HCT116 (cell line): ENCODE data around the gene SMIM20. TPM values are rescaled to one million over a fixed set of nuclear protein-coding genes. Genes with fewer than 3 reads are reported as not detected.

Experiments used
- ATAC-seq: fragments of 200-7000 bp; cut with Tn5 transposase; 2 replicates; pipeline ENCODE4 v1.9.1; 2020; ENCODE audit warnings: mild to moderate bottlenecking, moderate library complexity
- BruUV-seq: library from RNA; stranded (reverse); fragments of 400-500 nt; replicated peaks from 2 replicates; lab custom pipeline; 2021; lab: Mats Ljungman, UMichigan
- CTCF ChIA-PET: fragments of 300-600 bp; sonication (Branson Sonifier 250); formaldehyde crosslinking; loops from one replicate; lab custom pipeline; 2021; ENCODE audit warnings: antibody characterized with exemption; lab: Charles Lee
- POLR2A ChIA-PET: fragments of 300-600, 350-600 bp; sonication (Branson Sonifier 250); formaldehyde crosslinking; loops from one replicate; lab custom pipeline; 2021; ENCODE audit warnings: antibody characterized with exemption; lab: Charles Lee
- RAD21 ChIA-PET, 2 experiments: fragments of 300-600 bp; sonication (Branson Sonifier 250); formaldehyde crosslinking; loops; one replicate each; lab custom pipeline; 2023; ENCODE audit warnings: low total read pairs in 2 of 2; ENCODE audit not compliant: uncharacterized antibody in 2 of 2, unreplicated experiment in 2 of 2, low non-redundant PET in 1 of 2; lab: Charles Lee
- DNase-seq: peaks from one replicate; pipeline ENCODE4 v3.0.0-alpha.2; 2010; ENCODE audit warnings: low read depth, low spot score
- H2AFZ ChIP-seq: fragments of 200-600 bp; shearing (Covaris generic), sonication (generic); 2 replicates; pipeline ENCODE4 v1.6.1; 2017; ENCODE audit warnings: low read depth, mixed run types, mixed read lengths, antibody characterized with exemption, low read length; ENCODE audit not compliant: poor library complexity, severe bottlenecking
- H3K27ac ChIP-seq: 2 replicates; pipeline ENCODE4 v1.5.1; 2012; ENCODE audit warnings: low read depth, low read length
- H3K27me3 ChIP-seq: fragments of 200-600 bp; sonication (generic); 2 replicates; pipeline ENCODE4 v1.6.1; 2016; ENCODE audit warnings: mixed run types, low read length, mixed read lengths; ENCODE audit not compliant: insufficient read depth
- H3K36me3 ChIP-seq, 2 experiments: fragments of 200-500 bp in 1 of 2; fragments of 200-600 bp in 1 of 2; sonication (Bioruptor generic) in 1 of 2; sonication (generic) in 1 of 2; 2 replicates each; pipeline versions ENCODE4 v1.5.1 to v1.6.1; 2014 to 2016; ENCODE audit warnings: low read length in 2 of 2, inconsistent platforms in 1 of 2, mixed read lengths in 1 of 2, mixed run types in 1 of 2; ENCODE audit not compliant: insufficient read depth in 2 of 2, control insufficient read depth in 1 of 2
- H3K4me1 ChIP-seq, 2 experiments: fragments of 200-600 bp in 1 of 2; sonication (generic) in 1 of 2; 2 replicates each; pipeline versions ENCODE4 v1.5.1 to v1.6.1; 2012 to 2017; ENCODE audit warnings: low read length in 2 of 2, inconsistent platforms in 1 of 2, mild to moderate bottlenecking in 1 of 2, mixed read lengths in 1 of 2, mixed run types in 1 of 2, moderate library complexity in 1 of 2; ENCODE audit not compliant: insufficient read depth in 2 of 2, control insufficient read depth in 1 of 2
- H3K4me2 ChIP-seq: fragments of 200-600 bp; sonication (generic); 2 replicates; pipeline ENCODE4 v1.6.1; 2017; ENCODE audit warnings: mixed run types, low read length, mixed read lengths
- H3K4me3 ChIP-seq, 2 experiments: fragments of 200-600 bp in 1 of 2; sonication (generic) in 1 of 2; replicated peaks in 1 of 2; 2 replicates each; pipeline ENCODE4 v1.5.1; 2011 to 2016; ENCODE audit warnings: low read length in 2 of 2, control low read depth in 1 of 2, low read depth in 1 of 2, mild to moderate bottlenecking in 1 of 2, mixed read lengths in 1 of 2, mixed run types in 1 of 2
- H3K79me2 ChIP-seq: fragments of 200-600 bp; sonication (generic); 2 replicates; pipeline ENCODE4 v1.6.1; 2017; ENCODE audit warnings: mild to moderate bottlenecking, mixed run types, low read length, moderate library complexity, mixed read lengths; ENCODE audit not compliant: insufficient read depth
- H3K9ac ChIP-seq: fragments of 200-600 bp; sonication (generic); 2 replicates; pipeline ENCODE4 v1.6.1; 2016; ENCODE audit warnings: low read length, mixed read lengths
- H3K9me2 ChIP-seq: fragments of 200-600 bp; sonication (generic), shearing (Covaris generic); 2 replicates; pipeline ENCODE4 v1.6.1; 2017; ENCODE audit warnings: mixed run types, mild to moderate bottlenecking, moderate library complexity; ENCODE audit not compliant: insufficient read depth
- H3K9me3 ChIP-seq, 2 experiments: fragments of 200-500 bp in 1 of 2; fragments of 200-600 bp in 1 of 2; sonication (Bioruptor generic) in 1 of 2; sonication (generic) in 1 of 2; 2 replicates each; pipeline ENCODE4 v1.6.1; 2014 to 2017; ENCODE audit warnings: low read length in 2 of 2, mixed read lengths in 2 of 2, inconsistent platforms in 1 of 2, low read depth in 1 of 2, mild to moderate bottlenecking in 1 of 2, mixed run types in 1 of 2, moderate library complexity in 1 of 2; ENCODE audit not compliant: control insufficient read depth in 1 of 2, insufficient read depth in 1 of 2
- H4K20me1 ChIP-seq: fragments of 200-600 bp; sonication (generic), shearing (Covaris generic); 2 replicates; pipeline ENCODE4 v1.6.1; 2017; ENCODE audit warnings: mixed run types, mild to moderate bottlenecking, moderate library complexity; ENCODE audit not compliant: insufficient read depth
- CBX3 ChIP-seq: IDR thresholded peaks from 2 replicates; pipeline ENCODE4 v1.6.1; 2012; ENCODE audit warnings: low read depth
- CEBPB ChIP-seq: IDR thresholded peaks from 2 replicates; pipeline ENCODE4 v1.6.1; 2012; ENCODE audit warnings: low read depth
- EGR1 ChIP-seq: IDR thresholded peaks from 2 replicates; pipeline ENCODE4 v1.6.1; 2012; ENCODE audit warnings: low read depth
- EZH2 ChIP-seq: fragments of 200-600 bp; sonication (generic); IDR thresholded peaks from 2 replicates; pipeline ENCODE4 v1.6.1; 2017; ENCODE audit warnings: antibody characterized with exemption, mixed run types
- MAX ChIP-seq: IDR thresholded peaks from 2 replicates; pipeline ENCODE4 v1.6.1; 2012
- RAD21 ChIP-seq: IDR thresholded peaks from 2 replicates; pipeline ENCODE4 v1.6.1; 2012; ENCODE audit warnings: low read depth, mild to moderate bottlenecking
- SP1 ChIP-seq: IDR thresholded peaks from 2 replicates; pipeline ENCODE4 v1.6.1; 2012; ENCODE audit warnings: low read depth
- SRF ChIP-seq: IDR thresholded peaks from 2 replicates; pipeline ENCODE4 v1.6.1; 2012; ENCODE audit warnings: low read depth
- YY1 ChIP-seq: IDR thresholded peaks from 2 replicates; pipeline ENCODE4 v1.6.1; 2011; ENCODE audit warnings: low read length, low read depth, moderate library complexity, mild to moderate bottlenecking; ENCODE audit not compliant: insufficient replicate concordance; ENCODE audit errors: extremely low read depth
- ZNF274 ChIP-seq: fragments of 200-500 bp; sonication (Bioruptor generic); IDR thresholded peaks from 2 replicates; pipeline ENCODE4 v1.6.1; 2014; ENCODE audit warnings: mild to moderate bottlenecking, low read depth, low read length, inconsistent platforms
- intact Hi-C: fragments of 100-400 bp; cut with micrococcal nuclease; formaldehyde crosslinking; loops from 2 replicates; pipeline ENCODE4 v1.10.0; 2022
- total RNA-seq: library from RNA; stranded (reverse); gene quantifications from one replicate; pipeline ENCODE4 v1.2.1, GENCODE V29; 2021; ENCODE audit not compliant: unreplicated experiment
- TF ChIP-seq, protein P1 (sequence below): IDR thresholded peaks from 2 replicates; pipeline ENCODE4 v1.6.1; 2012; ENCODE audit warnings: low read depth

The SMIM20 gene
- total RNA-seq, 1 experiment from 2014 or later, result 36.9 TPM

- POLR2A ChIA-PET, result no interaction called here
Observed at GRCh38 chr4:25867781-25868294, 46.2 kb upstream of the SMIM20 start.

GRCh38 chr4:25870081-25870480 lies 43.9 kb upstream of the SMIM20 start:
- intact Hi-C loops, result no loop called here
- no peaks in the 10 kb centered on the region for H4K20me1 ChIP-seq
- ChIA-PET RAD21 (no interaction called here), CTCF (no interaction called here), POLR2A (no interaction called here)
- H3K9ac ChIP-seq, result no peak overlapping the region
- H3K4me2 ChIP-seq, result no peak overlapping the region
- peaks cover 5 to 12% of the 10 kb centered on the region in 2 experiments for H3K4me1 ChIP-seq
- TF ChIP-seq YY1 (no peak), CBX3 (no peak), MAX (no peak)
- TF ChIP-seq, protein P1, sequence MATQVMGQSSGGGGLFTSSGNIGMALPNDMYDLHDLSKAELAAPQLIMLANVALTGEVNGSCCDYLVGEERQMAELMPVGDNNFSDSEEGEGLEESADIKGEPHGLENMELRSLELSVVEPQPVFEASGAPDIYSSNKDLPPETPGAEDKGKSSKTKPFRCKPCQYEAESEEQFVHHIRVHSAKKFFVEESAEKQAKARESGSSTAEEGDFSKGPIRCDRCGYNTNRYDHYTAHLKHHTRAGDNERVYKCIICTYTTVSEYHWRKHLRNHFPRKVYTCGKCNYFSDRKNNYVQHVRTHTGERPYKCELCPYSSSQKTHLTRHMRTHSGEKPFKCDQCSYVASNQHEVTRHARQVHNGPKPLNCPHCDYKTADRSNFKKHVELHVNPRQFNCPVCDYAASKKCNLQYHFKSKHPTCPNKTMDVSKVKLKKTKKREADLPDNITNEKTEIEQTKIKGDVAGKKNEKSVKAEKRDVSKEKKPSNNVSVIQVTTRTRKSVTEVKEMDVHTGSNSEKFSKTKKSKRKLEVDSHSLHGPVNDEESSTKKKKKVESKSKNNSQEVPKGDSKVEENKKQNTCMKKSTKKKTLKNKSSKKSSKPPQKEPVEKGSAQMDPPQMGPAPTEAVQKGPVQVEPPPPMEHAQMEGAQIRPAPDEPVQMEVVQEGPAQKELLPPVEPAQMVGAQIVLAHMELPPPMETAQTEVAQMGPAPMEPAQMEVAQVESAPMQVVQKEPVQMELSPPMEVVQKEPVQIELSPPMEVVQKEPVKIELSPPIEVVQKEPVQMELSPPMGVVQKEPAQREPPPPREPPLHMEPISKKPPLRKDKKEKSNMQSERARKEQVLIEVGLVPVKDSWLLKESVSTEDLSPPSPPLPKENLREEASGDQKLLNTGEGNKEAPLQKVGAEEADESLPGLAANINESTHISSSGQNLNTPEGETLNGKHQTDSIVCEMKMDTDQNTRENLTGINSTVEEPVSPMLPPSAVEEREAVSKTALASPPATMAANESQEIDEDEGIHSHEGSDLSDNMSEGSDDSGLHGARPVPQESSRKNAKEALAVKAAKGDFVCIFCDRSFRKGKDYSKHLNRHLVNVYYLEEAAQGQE, result no peak
- H3K4me3 ChIP-seq, result no peak overlapping the region
- H3K36me3 ChIP-seq, result no peaks in the 10 kb centered on the region
- H2AFZ ChIP-seq, result no peak overlapping the region
- DNase-seq (no peak), ATAC-seq (no peak)
- BruUV-seq, result no TSS peak
- H3K27ac ChIP-seq, result no peak overlapping the region
- H3K9me2 ChIP-seq, result no peaks in the 10 kb centered on the region
- no peaks in the 10 kb centered on the region for H3K79me2 ChIP-seq
- H3K9me3 ChIP-seq, result no peaks in the 10 kb centered on the region
- no peaks in the 10 kb centered on the region for H3K27me3 ChIP-seq

More at GRCh38 chr4:25867781-25868294, 46.2 kb upstream of the SMIM20 start:
- Histone ChIP-seq H4K20me1 (no peaks in the 10 kb centered on the region), H3K27me3 (no peaks in the 10 kb centered on the region), H3K9me2 (no peaks in the 10 kb centered on the region), H3K9ac (no peak overlapping the region), H3K4me2 (no peak overlapping the region), H2AFZ (no peak overlapping the region), H3K4me3 (no peak overlapping the region), H3K4me1 (peaks cover 13 to 31% of the 10 kb centered on the region in 2 experiments), H3K79me2 (no peaks in the 10 kb centered on the region), H3K36me3 (no peaks in the 10 kb centered on the region), H3K9me3 (no peaks in the 10 kb centered on the region), H3K27ac (no peak overlapping the region)
- intact Hi-C loops, result no loop called here
- CTCF ChIA-PET, result no interaction called here
- BruUV-seq, result no TSS peak
- TF ChIP-seq CEBPB (no peak), RAD21 (no peak), EGR1 (no peak), SRF (no peak), ZNF274 (no peak), SP1 (no peak), EZH2 (no peak)
- RAD21 ChIA-PET, result no interaction called here
- DNase-seq (no peak), ATAC-seq (no peak)
